Inflammatory macrophage treated with lipopolysaccharide for 4 hours (primary cell): ENCODE results near the gene SLC2A5.
A peak's percentile ranks its signal among the peaks of the same experiment; 100 is the strongest.

Experiments
- DNase-seq: peaks from one replicate; pipeline ENCODE4 v3.0.0-alpha.2; 2020

Gene SLC2A5

GRCh38 chr1:9059891-9060744 is 9.3 kb downstream of the SLC2A5 start:
- DNase-seq: no peak

GRCh38 chr1:9058465-9058864 is 11.0 kb downstream of the SLC2A5 start:
- peak; percentile 54 for DNase-seq

GRCh38 chr1:9057851-9058250 is 11.6 kb downstream of the SLC2A5 start:
- DNase-seq: no peak

- DNase-seq: no peak
Measured at GRCh38 chr1:9052272-9053049, 17.0 kb downstream of the SLC2A5 start.

GRCh38 chr1:9051379-9051778 is 18.1 kb downstream of the SLC2A5 start:
- no peak for DNase-seq

- no peak for DNase-seq
Measured at GRCh38 chr1:9050803-9051202, 18.6 kb downstream of the SLC2A5 start.

- DNase-seq: no peak
Measured at GRCh38 chr1:9048551-9048950, 20.9 kb downstream of the SLC2A5 start.

GRCh38 chr1:9047019-9047418 is 22.4 kb downstream of the SLC2A5 start:
- DNase-seq: no peak

GRCh38 chr1:9045861-9046510 is 23.4 kb downstream of the SLC2A5 start:
- DNase-seq: no peak

GRCh38 chr1:9044236-9044635 is 25.2 kb downstream of the SLC2A5 start:
- no peak for DNase-seq

GRCh38 chr1:9042272-9042671 is 27.2 kb downstream of the SLC2A5 start:
- DNase-seq: no peak

GRCh38 chr1:9041116-9041779 is 28.2 kb downstream of the SLC2A5 start:
- DNase-seq: no peak

GRCh38 chr1:9040659-9041030 is 28.8 kb downstream of the SLC2A5 start:
- DNase-seq: no peak

- DNase-seq: no peak
Measured at GRCh38 chr1:9039761-9040658, 29.4 kb downstream of the SLC2A5 start.

GRCh38 chr1:9038881-9039760 is 30.3 kb downstream of the SLC2A5 start:
- no peak for DNase-seq

- no peak for DNase-seq
Measured at GRCh38 chr1:9038338-9038650, 31.1 kb downstream of the SLC2A5 start.

- no peak for DNase-seq
Measured at GRCh38 chr1:9037476-9038337, 31.7 kb downstream of the SLC2A5 start.

- no peak for DNase-seq
Measured at GRCh38 chr1:9035226-9035625, 34.2 kb downstream of the SLC2A5 start.

- DNase-seq: no peak
Measured at GRCh38 chr1:9033363-9033762, 36.1 kb downstream of the SLC2A5 start.
